Activated naive CD8-positive, alpha-beta T cell (primary cell): ENCODE measurements around the gene C6orf52.
"Not testable (repeated sequence)": the region's sequence is repeated elsewhere in the genome, so short reads cannot be mapped to it uniquely, and the experiment has no call there.

ENCODE experiments used
- H3K27ac Mint-ChIP-seq: one replicate; pipeline ENCODE4 v1.8.0; 2021; ENCODE audit warnings: mixed read lengths
- H3K27me3 Mint-ChIP-seq: one replicate; pipeline ENCODE4 v1.8.0; 2021; ENCODE audit warnings: mixed read lengths
- H3K36me3 Mint-ChIP-seq: one replicate; pipeline ENCODE4 v1.8.0; 2021; ENCODE audit warnings: mixed read lengths
- H3K4me1 Mint-ChIP-seq: one replicate; pipeline ENCODE4 v1.8.0; 2021; ENCODE audit warnings: low read depth, mixed read lengths
- H3K4me3 Mint-ChIP-seq: one replicate; pipeline ENCODE4 v1.8.0; 2021; ENCODE audit warnings: mild to moderate bottlenecking, mixed read lengths
- H3K9me3 Mint-ChIP-seq: one replicate; pipeline ENCODE4 v1.8.0; 2021; ENCODE audit warnings: low read depth, mixed read lengths

The C6orf52 gene

GRCh38 chr6:10682355-10682988 is 11.9 kb downstream of the C6orf52 start:
- Mint-ChIP-seq H3K36me3 (no peaks in the 10 kb centered on the region), H3K4me1 (peaks cover 31% of the 10 kb centered on the region), H3K4me3 (no peak overlapping the region), H3K27ac (peak overlapping the region; percentile 77), H3K27me3 (no peaks in the 10 kb centered on the region), H3K9me3 (no peaks in the 10 kb centered on the region)

- H3K27ac Mint-ChIP-seq, result no peak overlapping the region
Observed at GRCh38 chr6:10681795-10682194, 12.6 kb downstream of the C6orf52 start.

GRCh38 chr6:10678456-10678855 is 16.0 kb downstream of the C6orf52 start:
- Mint-ChIP-seq H3K27ac (no peak overlapping the region), H3K27me3 (no peaks in the 10 kb centered on the region), H3K4me1 (peaks cover 9% of the 10 kb centered on the region), H3K4me3 (no peak overlapping the region), H3K9me3 (no peaks in the 10 kb centered on the region), H3K36me3 (no peaks in the 10 kb centered on the region)

More at GRCh38 chr6:10681795-10682194, 12.6 kb downstream of the C6orf52 start:
- H3K4me1 Mint-ChIP-seq, result peaks cover 31% of the 10 kb centered on the region
- H3K36me3 Mint-ChIP-seq, result no peaks in the 10 kb centered on the region
- no peaks in the 10 kb centered on the region for H3K9me3 Mint-ChIP-seq
- H3K4me3 Mint-ChIP-seq, result no peak overlapping the region
- no peaks in the 10 kb centered on the region for H3K27me3 Mint-ChIP-seq

- Mint-ChIP-seq H3K4me1 (no peaks in the 10 kb centered on the region), H3K9me3 (no peaks in the 10 kb centered on the region), H3K4me3 (no peak overlapping the region), H3K27me3 (no peaks in the 10 kb centered on the region), H3K27ac (no peak overlapping the region), H3K36me3 (no peaks in the 10 kb centered on the region)
Observed at GRCh38 chr6:10676403-10676802, 18.0 kb downstream of the C6orf52 start.

DNA sequence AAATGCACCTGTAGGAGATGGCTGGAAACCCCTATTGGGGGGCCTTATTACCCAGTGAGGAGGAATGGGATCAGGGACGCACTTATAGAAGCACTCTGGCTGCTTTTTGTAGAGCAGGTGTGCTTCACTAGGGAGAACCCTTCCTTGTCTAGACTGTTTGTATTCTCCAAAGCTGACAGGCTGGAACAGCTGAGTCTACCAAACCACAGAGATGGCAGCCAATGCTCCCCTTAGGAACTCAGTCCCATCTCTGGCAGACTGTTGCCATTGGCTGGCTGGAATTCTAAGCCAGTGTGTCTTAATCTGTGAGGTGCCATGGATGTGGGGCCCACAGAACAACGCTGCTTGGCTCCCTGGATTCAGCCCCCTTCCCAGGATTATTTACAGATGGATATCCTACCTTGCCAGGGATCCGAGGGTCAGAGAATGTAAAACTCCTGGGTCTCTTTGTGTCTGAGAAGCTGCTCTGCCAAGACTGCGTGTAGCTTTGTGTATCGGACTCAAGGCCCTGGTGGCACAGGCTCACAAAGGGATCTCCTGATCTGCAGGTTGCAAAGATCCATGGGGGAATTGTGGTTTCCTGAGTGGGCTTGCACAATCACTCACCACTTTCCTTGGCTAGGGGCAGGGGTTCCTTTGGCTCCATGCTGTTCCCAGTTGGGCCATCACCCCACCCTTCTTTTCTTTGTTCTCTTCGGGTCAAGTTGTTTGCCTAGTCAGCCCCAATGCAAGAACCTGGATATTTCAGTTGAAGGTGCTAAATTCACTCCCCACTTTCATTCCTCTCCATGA is 26.1 kb downstream of the C6orf52 start:
- no peaks in the 10 kb centered on the region for H3K4me1 Mint-ChIP-seq
- H3K27me3 Mint-ChIP-seq, result peaks cover 4% of the 10 kb centered on the region
- H3K27ac Mint-ChIP-seq, result no peak overlapping the region

GRCh38 chr6:10665595-10665994 is 28.8 kb downstream of the C6orf52 start:
- H3K27me3 Mint-ChIP-seq, H3K4me1 Mint-ChIP-seq, H3K4me3 Mint-ChIP-seq, H3K9me3 Mint-ChIP-seq, H3K27ac Mint-ChIP-seq, H3K36me3 Mint-ChIP-seq: not testable (repeated sequence)

More for the DNA sequence above, 26.1 kb downstream of the C6orf52 start:
- Mint-ChIP-seq H3K9me3 (peaks cover 5% of the 10 kb centered on the region), H3K36me3 (no peaks in the 10 kb centered on the region), H3K4me3 (no peak overlapping the region)

DNA sequence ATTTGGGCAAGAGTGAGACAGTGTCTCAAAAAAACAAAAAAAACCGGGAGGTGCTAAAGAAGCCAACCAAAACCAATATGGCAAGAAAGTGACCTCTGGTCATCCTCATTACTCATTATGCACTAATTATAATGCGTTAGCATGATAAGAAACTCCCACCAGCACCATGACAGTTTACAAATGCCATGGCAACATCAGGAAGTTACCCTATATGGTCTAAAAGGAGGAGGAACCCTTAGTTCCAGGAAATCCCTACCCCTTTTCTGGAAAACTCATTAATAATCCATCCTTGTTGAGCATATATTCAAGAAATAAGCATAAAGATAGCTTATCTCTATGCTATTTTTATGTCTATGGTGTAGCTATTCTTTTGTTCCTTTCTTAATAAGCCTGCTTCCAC is 31.7 kb downstream of the C6orf52 start:
- H3K9me3 Mint-ChIP-seq, result peaks cover 5% of the 10 kb centered on the region
- peaks cover 2% of the 10 kb centered on the region for H3K27me3 Mint-ChIP-seq
- H3K27ac Mint-ChIP-seq, result no peak overlapping the region
- H3K4me3 Mint-ChIP-seq, result no peak overlapping the region
- H3K4me1 Mint-ChIP-seq, result no peaks in the 10 kb centered on the region
- no peaks in the 10 kb centered on the region for H3K36me3 Mint-ChIP-seq

- H3K4me3 Mint-ChIP-seq, result no peak overlapping the region
- peaks cover 5% of the 10 kb centered on the region for H3K9me3 Mint-ChIP-seq
- no peaks in the 10 kb centered on the region for H3K36me3 Mint-ChIP-seq
- H3K27ac Mint-ChIP-seq, result no peak overlapping the region
- H3K4me1 Mint-ChIP-seq, result no peaks in the 10 kb centered on the region
- H3K27me3 Mint-ChIP-seq, result peaks cover 2% of the 10 kb centered on the region
Observed at GRCh38 chr6:10662207-10662606, 32.2 kb downstream of the C6orf52 start.

DNA sequence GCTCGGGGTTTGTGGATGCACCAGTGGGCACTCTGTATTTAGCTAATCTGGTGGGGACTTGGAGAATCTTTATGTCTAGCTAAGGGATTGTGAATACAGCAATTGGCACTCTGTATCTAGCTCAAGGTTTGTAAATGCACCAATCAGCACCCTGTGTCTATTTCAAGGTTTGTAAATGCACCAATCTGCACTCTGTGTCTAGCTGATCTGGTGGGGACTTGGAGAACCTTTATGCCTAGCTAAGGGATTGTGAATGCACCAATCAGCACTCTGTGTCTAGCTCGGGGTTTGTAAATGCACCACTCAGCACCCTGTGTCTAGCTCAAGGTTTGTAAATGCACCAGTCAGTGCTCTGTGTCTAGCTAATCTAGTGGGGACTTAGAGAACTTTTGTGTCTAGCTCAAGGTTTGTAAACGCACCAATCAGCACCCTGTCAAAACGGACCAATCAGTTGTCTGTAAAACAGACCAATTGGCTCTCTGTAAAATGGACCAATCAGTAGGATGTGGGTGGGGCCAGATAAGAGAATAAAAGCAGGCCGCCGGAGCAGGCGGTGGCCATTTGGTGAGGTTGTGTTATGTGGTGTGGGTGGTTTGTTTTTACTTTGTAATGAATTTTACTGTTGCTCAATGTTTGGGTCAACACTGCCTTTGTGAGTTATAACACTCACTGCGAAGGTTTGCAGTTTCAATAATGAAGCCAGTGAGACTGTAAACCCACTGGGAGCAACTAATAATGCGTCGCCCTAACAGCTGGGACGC is 33.8 kb downstream of the C6orf52 start:
- H3K27me3 Mint-ChIP-seq, H3K27ac Mint-ChIP-seq, H3K4me3 Mint-ChIP-seq: not testable (repeated sequence)

GRCh38 chr6:10659699-10660348 is 34.6 kb downstream of the C6orf52 start:
- H3K9me3 Mint-ChIP-seq, result peaks cover 5% of the 10 kb centered on the region
- H3K36me3 Mint-ChIP-seq, result no peaks in the 10 kb centered on the region
- peaks cover 15% of the 10 kb centered on the region for H3K4me1 Mint-ChIP-seq
- H3K27me3 Mint-ChIP-seq, result peaks cover 3% of the 10 kb centered on the region
- H3K4me3 Mint-ChIP-seq, result no peak overlapping the region
- H3K27ac Mint-ChIP-seq, result no peak overlapping the region

More for the DNA sequence above, 33.8 kb downstream of the C6orf52 start:
- not testable (repeated sequence) for H3K4me1 Mint-ChIP-seq, H3K9me3 Mint-ChIP-seq, H3K36me3 Mint-ChIP-seq

DNA sequence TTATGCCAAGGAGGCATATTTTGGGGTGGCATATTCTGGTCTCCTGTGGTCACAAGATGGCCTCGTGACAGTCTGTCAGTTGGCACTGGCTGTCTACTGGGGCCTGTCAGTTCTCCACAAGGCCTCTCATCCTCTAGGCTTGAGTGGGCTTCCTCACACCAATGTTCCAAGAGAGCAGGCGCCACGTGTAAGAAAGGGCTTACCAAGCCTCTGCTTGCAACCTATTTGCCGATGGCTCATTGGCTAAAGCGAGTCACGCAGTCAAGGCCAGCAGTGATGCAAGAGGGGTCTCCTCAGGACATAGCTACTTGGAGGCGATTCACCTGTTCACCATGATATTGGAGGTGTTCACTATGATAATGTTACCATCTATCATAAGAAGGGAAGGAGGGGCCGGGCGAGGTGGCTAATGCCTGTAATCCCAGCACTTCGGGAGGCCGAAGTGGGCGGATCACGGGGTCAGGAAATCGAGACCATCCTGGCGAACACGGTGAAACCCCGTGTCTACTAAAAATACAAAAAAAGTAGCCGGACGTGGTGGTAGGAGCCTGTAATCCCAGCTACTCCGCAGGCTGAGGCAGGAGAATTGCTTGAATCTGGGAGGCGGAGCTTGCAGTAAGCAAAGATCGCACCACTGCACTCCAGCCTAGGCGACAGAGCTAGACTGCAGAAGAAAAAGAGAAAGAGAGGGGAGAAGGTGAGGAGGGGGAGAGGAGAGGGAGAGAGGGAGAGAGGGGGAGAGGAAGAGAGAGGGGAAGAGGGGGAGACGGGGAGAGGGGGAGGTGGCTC is 35.3 kb downstream of the C6orf52 start:
- Mint-ChIP-seq H3K4me1 (peaks cover 15% of the 10 kb centered on the region), H3K9me3 (no peaks in the 10 kb centered on the region), H3K27ac (no peak overlapping the region), H3K27me3 (peaks cover 3% of the 10 kb centered on the region), H3K36me3 (no peaks in the 10 kb centered on the region), H3K4me3 (no peak overlapping the region)

GRCh38 chr6:10655508-10656055 is 38.8 kb downstream of the C6orf52 start:
- H3K36me3 Mint-ChIP-seq, result no peaks in the 10 kb centered on the region
- H3K27ac Mint-ChIP-seq, result no peak overlapping the region
- H3K9me3 Mint-ChIP-seq, result peaks cover 3% of the 10 kb centered on the region
- peaks cover 15% of the 10 kb centered on the region for H3K4me1 Mint-ChIP-seq
- peaks cover 13% of the 10 kb centered on the region for H3K27me3 Mint-ChIP-seq
- H3K4me3 Mint-ChIP-seq, result peak overlapping the region; percentile 9

DNA sequence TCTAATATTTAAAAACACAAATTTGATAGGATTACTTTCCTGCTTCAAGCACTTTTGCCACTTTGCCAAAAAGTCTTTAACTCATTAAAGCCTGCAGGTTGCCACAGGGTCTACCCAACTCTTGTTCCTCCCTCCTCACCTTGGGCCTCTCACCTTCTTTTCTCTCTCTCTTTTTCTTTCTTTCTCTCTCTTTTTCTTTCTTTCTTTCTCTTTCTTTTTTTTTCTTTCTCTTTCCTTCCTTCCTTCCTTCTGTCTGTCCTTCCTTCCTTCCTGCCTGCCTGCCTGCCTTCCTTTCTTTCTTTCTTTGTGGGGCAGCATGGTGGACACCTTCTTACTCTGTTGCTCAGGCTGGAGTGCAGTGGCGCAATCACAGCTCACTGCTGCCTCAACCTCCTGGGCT is 50.2 kb downstream of the C6orf52 start:
- no peak overlapping the region for H3K4me3 Mint-ChIP-seq
- H3K4me1 Mint-ChIP-seq, result peaks cover 10% of the 10 kb centered on the region
- no peak overlapping the region for H3K27ac Mint-ChIP-seq
- H3K27me3 Mint-ChIP-seq, result peaks cover 1% of the 10 kb centered on the region
- H3K36me3 Mint-ChIP-seq, result peaks cover 4% of the 10 kb centered on the region
- no peaks in the 10 kb centered on the region for H3K9me3 Mint-ChIP-seq

DNA sequence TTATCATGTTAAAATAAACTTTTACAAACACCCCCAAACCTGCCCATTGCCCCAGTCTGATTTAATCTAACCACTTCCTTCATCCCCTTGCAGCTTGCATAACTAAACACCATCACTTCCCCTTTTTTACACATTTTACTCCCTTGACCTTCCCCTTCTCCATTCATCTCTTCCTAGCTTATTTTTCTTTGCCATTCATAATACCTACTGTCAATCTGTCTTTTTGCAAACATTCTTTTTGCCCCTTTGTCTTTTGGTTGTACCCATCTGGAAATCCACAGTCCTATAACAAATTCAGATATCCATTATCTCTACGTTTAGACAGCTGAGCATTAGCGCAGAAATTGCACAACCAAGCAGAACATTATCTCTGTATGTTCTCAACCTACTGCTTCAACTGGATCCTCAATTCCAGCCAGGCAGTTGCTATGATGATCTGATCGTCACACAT is 51.2 kb downstream of the C6orf52 start:
- Mint-ChIP-seq H3K4me3 (no peak overlapping the region), H3K4me1 (peaks cover 10% of the 10 kb centered on the region), H3K36me3 (peaks cover 4% of the 10 kb centered on the region), H3K27me3 (peaks cover 1% of the 10 kb centered on the region), H3K27ac (no peak overlapping the region), H3K9me3 (no peaks in the 10 kb centered on the region)
